CD4-positive, alpha-beta T cell treated with Interleukin-4 for 1 hour (primary cell): Measurements from ENCODE around the gene CYB5RL.
"Not testable (repeated sequence)": the region's sequence is repeated elsewhere in the genome, so short reads cannot be mapped to it uniquely, and the experiment has no call there.

Source experiments
- DNase-seq, 2 donors: peaks; one replicate each; pipeline ENCODE4 v3.0.0-alpha.2; 2020 to 2022

The CYB5RL gene

GRCh38 chr1:54225986-54226559 is 26.2 kb upstream of the CYB5RL start:
- no peak for DNase-seq

GRCh38 chr1:54225378-54225777 is 25.5 kb upstream of the CYB5RL start:
- no peak for DNase-seq

GRCh38 chr1:54224233-54224632 is 24.4 kb upstream of the CYB5RL start:
- DNase-seq, result no peak

GRCh38 chr1:54223441-54224202 is 23.8 kb upstream of the CYB5RL start:
- DNase-seq, result no peak

- DNase-seq, result no peak
These were observed 22.9 kb upstream of the CYB5RL start for GRCh38 chr1:54222711-54223110.

- DNase-seq, result no peak
These were observed 22.1 kb upstream of the CYB5RL start for GRCh38 chr1:54221867-54222484.

DNA sequence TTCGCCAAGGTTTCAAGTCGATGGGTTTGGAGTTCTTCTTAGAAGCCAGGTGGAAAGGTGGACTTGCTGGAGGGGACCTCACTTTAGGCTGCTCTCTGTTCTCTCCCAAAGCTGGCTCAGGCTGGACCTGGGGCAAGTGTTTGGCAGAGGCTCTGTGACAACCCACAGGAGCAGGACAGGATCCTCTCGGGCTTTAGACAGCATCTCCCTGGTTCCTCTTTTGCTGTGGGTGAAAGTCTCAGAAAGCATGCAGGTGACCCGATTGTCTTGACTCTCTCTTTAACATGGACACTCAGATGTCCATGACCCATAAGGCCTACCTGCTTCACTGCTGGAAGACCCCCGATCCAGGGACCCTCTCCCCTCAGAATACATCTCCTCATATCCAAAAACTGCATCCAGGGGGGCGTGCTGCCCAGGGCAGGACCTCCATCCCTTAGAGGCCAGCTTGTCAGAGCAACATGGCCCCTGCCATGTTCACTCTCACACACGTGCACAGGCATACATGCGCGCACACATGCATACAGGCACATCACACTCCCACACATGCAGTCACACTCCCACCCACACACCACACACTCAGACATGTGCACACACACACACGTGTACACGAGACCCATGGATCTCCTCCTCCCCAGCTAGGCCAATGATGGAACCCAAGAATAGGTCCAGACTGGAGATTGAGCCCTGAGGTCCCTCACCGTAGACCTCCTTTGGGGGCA is 21.4 kb upstream of the CYB5RL start:
- DNase-seq, result no peak

- peak in 1 of 2 donors; percentile 27 for DNase-seq
These were observed 20.4 kb upstream of the CYB5RL start for GRCh38 chr1:54220004-54220811.

DNA sequence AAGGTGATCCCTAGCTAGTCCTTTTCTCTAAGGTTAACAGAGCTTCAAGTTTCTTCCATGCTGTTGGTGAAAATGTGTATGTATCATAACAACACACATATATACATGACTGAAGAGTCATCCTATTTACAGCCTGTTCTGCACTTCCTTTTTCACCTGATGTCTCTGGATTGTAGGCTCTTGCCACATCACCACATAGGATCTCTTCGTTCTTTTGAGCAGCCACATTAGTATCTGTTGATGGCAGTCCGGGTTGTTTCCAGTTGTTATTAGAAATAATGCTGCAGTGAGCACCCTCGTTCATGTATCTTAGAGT is 19.8 kb upstream of the CYB5RL start:
- DNase-seq, result no peak

DNA sequence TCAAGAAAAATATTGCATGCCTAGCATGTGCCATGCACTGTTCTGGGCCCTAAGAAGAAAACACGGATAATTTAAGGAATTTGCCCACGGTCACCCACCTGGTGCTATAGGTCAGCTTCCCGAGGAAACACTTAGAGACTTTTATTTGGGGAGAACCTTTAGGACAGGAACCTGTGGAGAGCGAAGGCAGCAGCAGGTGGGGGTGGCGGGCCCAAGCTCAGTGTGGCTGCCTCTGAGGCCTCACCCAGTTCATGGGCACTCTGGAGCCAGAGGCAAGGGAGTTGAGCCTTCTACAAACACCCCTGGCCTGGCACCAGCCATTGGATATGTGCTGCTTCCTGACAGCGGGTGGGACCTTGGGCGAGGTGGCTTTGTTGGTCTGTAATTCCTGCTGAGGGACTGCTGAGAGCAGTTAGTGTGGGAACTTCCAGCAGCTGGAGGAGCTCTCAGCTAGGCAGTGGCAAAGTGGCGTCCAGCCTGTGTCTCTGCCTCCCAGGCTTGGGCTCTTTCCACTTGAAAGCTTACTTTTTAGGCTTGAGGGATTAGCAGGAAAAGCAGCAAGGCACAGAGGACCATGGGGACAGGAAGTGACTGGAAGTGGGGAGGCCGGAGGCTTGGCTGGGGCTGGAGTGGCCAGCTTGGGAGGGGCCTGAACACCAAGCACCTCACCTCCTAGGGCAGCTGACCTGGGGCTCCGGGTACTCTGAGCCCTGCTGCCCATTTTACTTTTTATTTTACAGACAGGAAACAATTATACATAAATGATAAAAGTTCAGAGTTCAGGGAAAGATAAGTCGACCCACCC is 19.3 kb upstream of the CYB5RL start:
- DNase-seq, result no peak

DNA sequence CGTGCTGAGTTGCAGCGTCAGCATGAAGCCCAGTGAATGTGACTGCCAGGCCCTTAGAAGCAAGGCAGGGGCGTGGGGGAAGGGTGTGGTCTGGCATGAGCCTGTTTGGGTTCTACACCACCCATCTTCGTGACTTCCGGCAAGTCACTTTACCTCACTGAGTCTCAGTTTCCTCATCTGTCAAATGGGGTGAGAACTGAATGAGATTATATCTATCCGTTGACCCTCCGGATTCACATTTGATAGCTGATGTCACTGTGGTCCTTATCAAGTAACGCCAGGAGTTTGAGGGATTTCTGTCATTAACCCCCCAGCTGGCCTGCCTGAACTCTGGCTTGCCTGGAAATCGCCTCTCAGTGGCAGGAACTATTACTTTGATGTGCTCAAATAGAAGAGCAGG is 15.7 kb upstream of the CYB5RL start:
- no peak for DNase-seq

DNA sequence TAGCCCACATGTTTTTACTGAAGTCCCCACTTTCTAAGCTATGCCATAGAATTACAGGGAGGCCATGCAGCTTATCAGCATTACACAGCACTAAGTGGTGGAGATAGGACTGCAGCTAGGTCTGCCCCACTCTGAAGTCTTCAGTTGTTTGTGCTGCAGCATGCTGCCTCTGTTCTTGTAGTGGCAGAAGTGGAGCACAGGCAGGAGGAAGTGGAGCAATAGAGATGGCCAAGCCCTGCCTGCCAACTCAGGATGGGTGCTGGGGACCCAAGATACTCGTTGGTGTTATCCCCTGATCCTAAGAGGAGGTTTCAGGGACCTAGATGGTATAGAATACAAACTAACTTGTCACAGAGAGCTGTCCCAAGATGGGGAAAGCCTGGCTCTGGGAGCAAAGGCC is 13.0 kb upstream of the CYB5RL start:
- no peak for DNase-seq

- DNase-seq, result not testable (repeated sequence)
These were observed 8.1 kb upstream of the CYB5RL start for GRCh38 chr1:54207896-54208295.

DNA sequence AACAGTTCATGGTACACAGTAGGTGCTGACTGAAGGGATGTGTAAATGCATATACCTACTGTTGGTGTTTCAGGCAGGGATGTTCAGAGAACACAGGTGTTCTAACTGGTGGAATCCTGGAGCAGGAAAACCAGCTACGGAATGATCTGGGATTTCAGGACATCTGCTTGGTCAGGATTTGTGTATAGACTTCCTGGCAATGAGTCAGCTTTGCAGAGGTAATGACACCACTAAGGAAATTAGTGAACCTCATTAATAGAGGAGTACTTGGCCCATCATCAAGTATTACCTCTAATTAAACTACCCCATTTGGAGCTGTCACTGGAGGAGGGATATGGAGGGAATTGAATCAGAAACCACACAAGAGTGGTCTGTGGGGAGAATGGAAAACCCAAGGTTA is 7.5 kb upstream of the CYB5RL start:
- no peak for DNase-seq

- DNase-seq, result no peak
These were observed 4.4 kb upstream of the CYB5RL start for GRCh38 chr1:54204199-54204598.

- no peak for DNase-seq
These were observed 728 bp upstream of the CYB5RL start for GRCh38 chr1:54200519-54200997.

DNA sequence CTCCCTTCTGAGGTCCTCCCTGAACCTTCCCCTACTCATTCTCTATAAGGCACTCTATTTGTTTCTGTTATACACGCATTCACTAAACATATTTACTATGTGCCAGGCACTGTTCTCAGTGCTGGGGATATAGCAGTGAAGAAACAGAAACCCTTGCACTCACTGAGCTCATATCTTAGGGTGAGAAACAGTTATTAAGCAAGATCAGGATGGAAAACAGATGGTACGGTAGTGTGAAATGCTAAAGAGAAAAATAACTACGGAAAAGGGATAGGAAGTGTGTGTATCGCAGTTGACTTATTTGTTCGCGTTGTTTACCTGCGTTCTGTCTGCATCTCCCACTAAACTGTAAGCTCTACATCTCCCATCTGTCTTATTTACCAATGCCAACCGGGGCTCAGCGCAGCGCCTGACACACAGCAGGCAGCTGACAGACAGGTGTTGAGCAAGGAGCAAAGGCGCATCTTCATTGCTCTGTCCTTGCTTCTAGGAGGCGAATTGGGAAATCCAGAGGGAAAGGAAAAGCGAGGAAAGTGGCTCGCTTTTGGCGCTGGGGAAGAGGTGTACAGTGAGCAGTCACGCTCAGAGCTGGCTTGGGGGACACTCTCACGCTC is 572 bp downstream of the CYB5RL start:
- DNase-seq, result no peak

- no peak for DNase-seq
These were observed 6.4 kb downstream of the CYB5RL start for GRCh38 chr1:54193453-54193852.

- no peak for DNase-seq
These were observed 8.3 kb downstream of the CYB5RL start for GRCh38 chr1:54191525-54191924.

DNA sequence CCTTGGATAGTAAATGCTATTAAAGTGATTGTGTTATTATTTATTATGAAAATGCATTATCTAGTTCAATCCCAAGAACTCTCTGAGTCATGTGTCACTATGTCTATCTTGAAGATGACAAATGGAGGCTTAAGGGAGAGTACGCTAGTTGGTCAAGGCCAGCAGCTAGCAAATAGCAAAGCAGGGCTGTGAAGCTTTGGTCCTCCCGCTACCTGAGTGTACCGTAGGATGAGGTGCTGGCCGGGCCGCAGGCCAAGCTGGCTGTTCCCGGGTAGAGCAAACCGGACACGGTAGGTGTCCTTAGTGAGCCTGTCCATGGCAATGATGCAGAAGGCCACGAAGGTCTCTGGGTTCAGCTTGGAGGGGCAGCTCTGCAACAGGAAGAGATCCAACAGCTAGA is 9.3 kb downstream of the CYB5RL start:
- DNase-seq, result no peak

GRCh38 chr1:54188291-54188690 is 11.5 kb downstream of the CYB5RL start:
- DNase-seq, result no peak

DNA sequence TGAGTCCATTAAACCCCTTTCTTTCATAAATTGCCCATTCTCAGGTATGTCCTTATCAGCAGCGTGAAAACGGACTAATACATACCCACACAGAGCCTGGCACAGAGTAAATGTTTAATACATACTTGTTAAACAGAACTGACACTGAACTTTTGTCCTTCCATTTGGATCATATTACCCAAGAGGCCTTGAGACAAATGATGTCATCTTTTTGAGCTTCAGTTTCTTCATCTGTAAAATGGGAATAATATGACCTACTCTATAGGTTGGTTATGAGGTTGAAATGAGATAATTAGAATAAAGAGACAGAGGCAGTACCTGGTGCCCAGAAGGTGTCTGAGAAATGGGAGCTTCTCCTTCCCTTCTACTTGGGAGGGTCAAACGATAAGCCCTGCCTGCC is 13.8 kb downstream of the CYB5RL start:
- no peak for DNase-seq
